Neuronal stem cell (in vitro differentiated cells): ENCODE results near the gene DNPEP.
A peak's percentile ranks its signal among the peaks of the same experiment; 100 is the strongest.

Source experiments
- DNase-seq: peaks from one replicate; pipeline ENCODE4 v3.0.0-alpha.2; 2013; ENCODE audit warnings: low spot score
- H2AFZ ChIP-seq: one replicate; pipeline ENCODE4 v1.6.1; 2013; ENCODE audit warnings: mild to moderate bottlenecking, low read length, inconsistent platforms
- H2AK5ac ChIP-seq: 2 replicates; pipeline ENCODE4 v1.6.1; 2013; ENCODE audit warnings: low read depth, mild to moderate bottlenecking, inconsistent platforms, low read length, moderate library complexity, mixed read lengths
- H2BK120ac ChIP-seq: 2 replicates; pipeline ENCODE4 v1.6.1; 2013; ENCODE audit warnings: low read depth, mild to moderate bottlenecking, inconsistent platforms, low read length, moderate library complexity, mixed read lengths
- H2BK12ac ChIP-seq: one replicate; pipeline ENCODE4 v1.6.1; 2013; ENCODE audit warnings: low read length, inconsistent platforms
- H2BK15ac ChIP-seq: 2 replicates; pipeline ENCODE4 v1.6.1; 2013; ENCODE audit warnings: mild to moderate bottlenecking, low read length, inconsistent platforms, mixed read lengths
- H2BK5ac ChIP-seq: one replicate; pipeline ENCODE4 v1.6.1; 2013; ENCODE audit warnings: inconsistent platforms, mild to moderate bottlenecking, low read length, moderate library complexity
- H3K14ac ChIP-seq: one replicate; pipeline ENCODE4 v1.6.1; 2013; ENCODE audit warnings: low read length, inconsistent platforms
- H3K18ac ChIP-seq: 2 replicates; pipeline ENCODE4 v1.6.1; 2013; ENCODE audit warnings: low read length, inconsistent platforms
- H3K23ac ChIP-seq: 2 replicates; pipeline ENCODE4 v1.6.1; 2013; ENCODE audit warnings: low read depth, mild to moderate bottlenecking, mixed read lengths, low read length, inconsistent platforms; ENCODE audit not compliant: poor library complexity
- H3K27ac ChIP-seq: replicated peaks from 3 replicates; pipeline ENCODE4 v1.5.1; 2013; ENCODE audit warnings: low read length, inconsistent platforms
- H3K27me3 ChIP-seq, 3 experiments: 2 replicates each; pipeline ENCODE4 v1.6.1; 2013; ENCODE audit warnings: low read length in 3 of 3, mild to moderate bottlenecking in 2 of 3, inconsistent platforms in 1 of 3, low read depth in 1 of 3, mixed read lengths in 1 of 3, moderate library complexity in 1 of 3; ENCODE audit not compliant: control insufficient read depth in 3 of 3, insufficient read depth in 3 of 3
- H3K36me3 ChIP-seq, 2 donors: replicated peaks in 1 of 2; 2 replicates each; pipeline ENCODE4 v1.6.1; 2013; ENCODE audit warnings: low read length in 2 of 2; ENCODE audit not compliant: control insufficient read depth in 2 of 2, insufficient read depth in 2 of 2
- H3K4ac ChIP-seq: 2 replicates; pipeline ENCODE4 v1.6.1; 2013; ENCODE audit warnings: inconsistent platforms, mild to moderate bottlenecking, low read length, moderate library complexity
- H3K4me1 ChIP-seq, 2 donors: 1 replicate in 1 of 2; 2 replicates in 1 of 2; pipeline ENCODE4 v1.6.1; 2013; ENCODE audit warnings: low read length in 2 of 2, low read depth in 1 of 2; ENCODE audit not compliant: control insufficient read depth in 2 of 2, insufficient read depth in 1 of 2
- H3K4me2 ChIP-seq: one replicate; pipeline ENCODE4 v1.6.1; 2013; ENCODE audit warnings: mild to moderate bottlenecking, low read length, inconsistent platforms; ENCODE audit not compliant: insufficient read depth, poor library complexity, severe bottlenecking
- H3K4me3 ChIP-seq, 2 donors: 2 replicates each; pipeline ENCODE4 v1.5.1; 2013; ENCODE audit warnings: low read length in 2 of 2, mild to moderate bottlenecking in 2 of 2, inconsistent platforms in 1 of 2, moderate library complexity in 1 of 2
- H3K79me1 ChIP-seq: one replicate; pipeline ENCODE4 v1.6.1; 2013; ENCODE audit warnings: low read depth, mild to moderate bottlenecking, inconsistent platforms, low read length, moderate library complexity
- H3K9ac ChIP-seq: one replicate; pipeline ENCODE4 v1.6.1; 2013; ENCODE audit warnings: mild to moderate bottlenecking, low read depth, low read length, inconsistent platforms; ENCODE audit not compliant: poor library complexity
- H3K9me3 ChIP-seq, 2 donors: replicated peaks in 1 of 2; 2 replicates each; pipeline versions ENCODE3 to v1.6.1; 2013; ENCODE audit warnings: low read length in 2 of 2, mild to moderate bottlenecking in 2 of 2, inconsistent platforms in 1 of 2, low read depth in 1 of 2, mixed read lengths in 1 of 2, moderate library complexity in 1 of 2; ENCODE audit not compliant: control insufficient read depth in 2 of 2, insufficient read depth in 1 of 2
- H4K8ac ChIP-seq: one replicate; pipeline ENCODE4 v1.6.1; 2013; ENCODE audit warnings: low read depth, mild to moderate bottlenecking, inconsistent platforms, low read length, moderate library complexity
- H4K91ac ChIP-seq: one replicate; pipeline ENCODE4 v1.6.1; 2013; ENCODE audit warnings: low read length, low read depth, mild to moderate bottlenecking, inconsistent platforms; ENCODE audit not compliant: poor library complexity
- WGBS, 2 donors: extraction: QIAGEN DNeasy Blood & Tissue Kit; methylation state at CpG; one replicate each; pipeline ENCODE4 v1.1.7; 2013; ENCODE audit warnings: missing lambda C conversion rate in 2 of 2, mixed read lengths in 1 of 2; ENCODE audit not compliant: insufficient read length in 2 of 2, insufficient replicate concordance in 1 of 2; ENCODE audit errors: extremely low coverage in 2 of 2; 5-methylcytosine and 5-hydroxymethylcytosine counted together

Gene DNPEP

DNA sequence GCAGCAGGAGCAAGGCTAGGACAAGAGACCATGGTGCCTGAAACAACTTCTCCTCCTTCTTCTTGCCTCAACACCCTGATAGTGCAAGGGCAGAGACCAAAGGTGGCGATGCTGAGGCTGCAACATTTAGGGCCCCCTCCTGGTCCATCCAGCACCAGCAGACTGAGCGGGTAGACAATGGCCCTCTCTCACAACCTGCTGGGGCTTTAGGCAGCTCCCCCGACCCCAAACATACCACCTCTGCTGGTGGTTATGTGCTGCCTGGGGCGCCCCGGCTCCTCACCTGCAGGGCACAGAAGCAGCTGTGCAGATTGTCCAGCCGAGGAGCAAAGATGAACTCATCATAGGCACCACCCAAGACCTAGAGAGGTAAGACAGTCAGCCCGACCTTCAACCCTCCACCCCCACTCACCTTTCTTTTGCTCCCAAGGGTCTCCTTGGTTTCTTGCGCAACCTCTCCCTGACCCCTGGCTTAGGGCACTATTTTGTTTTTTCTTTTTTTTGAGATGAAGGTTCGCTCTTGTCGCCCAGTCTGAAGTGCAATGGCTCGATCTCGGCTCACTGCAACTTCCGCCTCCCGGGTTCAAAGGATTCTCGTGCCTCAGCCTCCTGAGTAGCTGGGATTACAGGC, 3.5 kb downstream of the DNPEP start:
- H2BK15ac ChIP-seq, result no peak overlapping the region
- no peak overlapping the region for H3K27ac ChIP-seq
- no peaks in the 10 kb centered on the region for H3K79me1 ChIP-seq
- H3K36me3 ChIP-seq, result peaks cover 15 to 60% of the 10 kb centered on the region in 2 donors
- H3K14ac ChIP-seq, result no peak overlapping the region
- H3K23ac ChIP-seq, result peak overlapping the region; percentile 12
- peaks cover 5 to 8% of the 10 kb centered on the region in 2 donors for H3K4me1 ChIP-seq
- no CpG with 5 or more reads among the region's 15 CpGs for WGBS, 2 donors
- no peak overlapping the region for H3K4ac ChIP-seq
- H2AK5ac ChIP-seq, result no peak overlapping the region
- no peaks in the 10 kb centered on the region for H3K27me3 ChIP-seq
- H3K18ac ChIP-seq, result no peak overlapping the region
- no peaks in the 10 kb centered on the region for H3K9me3 ChIP-seq
- H3K4me3 ChIP-seq, result no peak overlapping the region
- no peak overlapping the region for H3K9ac ChIP-seq
- no peak overlapping the region for H2BK5ac ChIP-seq
- no peak overlapping the region for H2AFZ ChIP-seq
- no peak overlapping the region for H4K8ac ChIP-seq
- no peak for DNase-seq
- H2BK12ac ChIP-seq, result no peak overlapping the region
- no peak overlapping the region for H2BK120ac ChIP-seq
- H4K91ac ChIP-seq, result no peak overlapping the region
- no peak overlapping the region for H3K4me2 ChIP-seq

- Histone ChIP-seq H3K4me1 (peaks cover 6% of the 10 kb centered on the region in 2 donors), H3K4ac (no peak overlapping the region), H3K9me3 (no peaks in the 10 kb centered on the region), H3K27ac (no peak overlapping the region), H2AFZ (no peak overlapping the region), H3K79me1 (no peaks in the 10 kb centered on the region), H3K36me3 (peaks cover 15 to 62% of the 10 kb centered on the region in 2 donors), H4K91ac (no peak overlapping the region), H3K4me2 (no peak overlapping the region), H3K4me3 (no peak overlapping the region), H2AK5ac (no peak overlapping the region), H3K14ac (no peak overlapping the region), H2BK15ac (no peak overlapping the region), H2BK12ac (no peak overlapping the region), H2BK5ac (no peak overlapping the region), H3K18ac (no peak overlapping the region), H3K9ac (no peak overlapping the region), H4K8ac (no peak overlapping the region), H2BK120ac (no peak overlapping the region), H3K23ac (no peak overlapping the region), H3K27me3 (no peaks in the 10 kb centered on the region)
- WGBS, 2 donors, result no CpG with 5 or more reads among the region's 9 CpGs
- DNase-seq, result no peak
Measured at GRCh38 chr2:219381448-219381847, 6.3 kb downstream of the DNPEP start.

DNA sequence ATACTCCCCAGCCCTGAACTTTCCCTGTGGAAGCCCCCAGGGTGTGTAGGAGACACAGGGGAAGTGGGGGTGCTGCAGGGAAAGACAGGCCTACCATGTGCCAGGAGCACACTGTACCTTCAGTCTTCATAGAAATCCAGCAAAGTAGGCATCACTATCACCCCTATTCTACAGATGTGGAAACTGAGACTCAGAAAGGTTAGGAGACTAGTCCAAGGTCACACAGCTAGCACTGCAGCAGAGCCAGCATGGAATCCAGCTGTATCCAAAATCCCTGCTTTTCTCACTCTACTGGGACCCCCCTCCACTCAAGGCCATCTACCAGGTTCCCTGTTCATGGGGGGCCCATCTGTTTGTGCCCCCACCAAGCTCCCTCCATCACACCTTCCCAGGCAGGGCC, 6.8 kb downstream of the DNPEP start:
- Histone ChIP-seq H3K27ac (no peak overlapping the region), H2BK12ac (no peak overlapping the region), H2BK120ac (no peak overlapping the region), H3K27me3 (no peaks in the 10 kb centered on the region), H3K4ac (no peak overlapping the region), H3K4me3 (no peak overlapping the region), H2AFZ (no peak overlapping the region), H3K9ac (no peak overlapping the region), H3K4me2 (no peak overlapping the region), H2BK15ac (no peak overlapping the region), H3K18ac (no peak overlapping the region), H3K4me1 (peaks cover 3 to 6% of the 10 kb centered on the region in 2 donors), H3K14ac (no peak overlapping the region), H4K91ac (no peak overlapping the region), H2AK5ac (no peak overlapping the region), H3K9me3 (no peaks in the 10 kb centered on the region), H3K79me1 (no peaks in the 10 kb centered on the region), H2BK5ac (no peak overlapping the region), H4K8ac (no peak overlapping the region), H3K23ac (no peak overlapping the region), H3K36me3 (peaks cover 12 to 58% of the 10 kb centered on the region in 2 donors)
- no peak for DNase-seq

DNA sequence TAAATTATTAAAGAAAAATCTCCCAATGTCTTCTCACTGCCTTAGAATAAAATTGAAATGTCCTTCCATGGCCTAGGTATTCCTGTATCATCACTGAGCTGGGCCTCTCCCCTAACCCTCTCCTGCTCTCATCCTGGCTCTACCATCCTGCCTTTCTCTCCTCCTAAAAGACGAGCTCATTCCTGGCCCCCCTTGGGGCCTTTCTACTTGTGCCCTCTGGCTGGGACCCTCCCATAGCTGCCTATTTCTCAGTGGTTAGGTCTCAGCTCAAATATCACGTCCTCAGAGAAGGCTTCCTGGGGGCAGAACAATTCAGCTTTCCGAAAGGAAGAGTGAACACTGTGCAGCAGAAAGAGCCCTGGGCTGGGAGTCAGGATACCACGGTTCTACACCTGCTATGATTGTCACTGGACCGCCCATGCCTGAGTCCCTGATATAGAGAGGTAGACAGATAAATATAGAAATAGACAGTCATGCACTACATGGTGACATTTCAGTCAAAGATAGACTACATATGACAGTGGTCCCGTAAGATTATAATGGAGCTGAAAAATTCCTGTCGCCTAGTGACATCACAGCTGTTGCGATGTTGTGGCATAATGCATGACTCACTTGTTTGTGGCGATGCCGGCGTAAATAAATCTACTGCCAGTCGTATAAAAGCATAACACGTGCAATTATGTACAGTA, 9.4 kb downstream of the DNPEP start:
- Histone ChIP-seq H2BK12ac (no peak overlapping the region), H2BK5ac (no peak overlapping the region), H2BK15ac (no peak overlapping the region), H3K27me3 (no peaks in the 10 kb centered on the region), H3K9me3 (no peaks in the 10 kb centered on the region), H3K36me3 (peaks cover 7 to 53% of the 10 kb centered on the region in 2 donors), H3K14ac (no peak overlapping the region), H4K8ac (no peak overlapping the region), H3K79me1 (no peaks in the 10 kb centered on the region), H3K27ac (peak overlapping the region; percentile 14), H3K4me2 (no peak overlapping the region), H4K91ac (no peak overlapping the region), H3K9ac (no peak overlapping the region), H3K4me1 (peaks cover 3 to 6% of the 10 kb centered on the region in 2 donors), H3K23ac (no peak overlapping the region), H3K18ac (no peak overlapping the region), H2AK5ac (no peak overlapping the region), H3K4me3 (no peak overlapping the region), H3K4ac (no peak overlapping the region), H2AFZ (no peak overlapping the region), H2BK120ac (no peak overlapping the region)
- peak; percentile 26 for DNase-seq
- no CpG with 5 or more reads among the region's 13 CpGs for WGBS, 2 donors
